ENCODE measurements around the gene CDKN1B.

GRCh38 chr12:12689647-12690300 lies 27.4 kb upstream of the CDKN1B start:
- TF ChIP-seq SIN3A (IDR thresholded peaks at IDR 0.05; ENCODE audit: borderline replicate concordance, insufficient read depth, low read length) (no peak), POLR2AphosphoS5 (IDR thresholded peaks at IDR 0.05; ENCODE audit: low read depth, low read length) (no peak), REST (IDR thresholded peaks at IDR 0.05; ENCODE audit: insufficient read depth in 1 of 2, low read depth in 2 of 2, low read length in 2 of 2) (no peak), TAF1 (IDR thresholded peaks at IDR 0.05; ENCODE audit: borderline replicate concordance, insufficient read depth, low read length) (no peak), FOXP2 (optimal IDR thresholded peaks at IDR 0.05; ENCODE audit: borderline replicate concordance, extremely low read depth, extremely low read length, insufficient read depth) (no peak)

All from PFSK-1 (cell line).